NCI-H2029 (cell line): ENCODE data around the gene TUBA3D.
"Not testable (repeated sequence)": the region's sequence is repeated elsewhere in the genome, so short reads cannot be mapped to it uniquely, and the experiment has no call there.

Experiments used
- DNase-seq: peaks from one replicate; lab custom pipeline; 2025; lab: John Stamatoyannopoulos, UW

The TUBA3D gene

GRCh38 chr2:131475831-131476230, at the start of gene TUBA3D:
Gene TUBA3D (plus strand): TSS chr2:131476119. CDS start chr2:131476200, 81 bp downstream.
- DNase-seq = no peak

GRCh38 chr2:131426727-131427126, 49.2 kb upstream of the TUBA3D start:
- no peak for DNase-seq

GRCh38 chr2:131431336-131431735, 44.6 kb upstream of the TUBA3D start:
- DNase-seq = no peak

- not testable (repeated sequence) for DNase-seq
Measured at GRCh38 chr2:131440742-131441468, 35.0 kb upstream of the TUBA3D start.

DNA sequence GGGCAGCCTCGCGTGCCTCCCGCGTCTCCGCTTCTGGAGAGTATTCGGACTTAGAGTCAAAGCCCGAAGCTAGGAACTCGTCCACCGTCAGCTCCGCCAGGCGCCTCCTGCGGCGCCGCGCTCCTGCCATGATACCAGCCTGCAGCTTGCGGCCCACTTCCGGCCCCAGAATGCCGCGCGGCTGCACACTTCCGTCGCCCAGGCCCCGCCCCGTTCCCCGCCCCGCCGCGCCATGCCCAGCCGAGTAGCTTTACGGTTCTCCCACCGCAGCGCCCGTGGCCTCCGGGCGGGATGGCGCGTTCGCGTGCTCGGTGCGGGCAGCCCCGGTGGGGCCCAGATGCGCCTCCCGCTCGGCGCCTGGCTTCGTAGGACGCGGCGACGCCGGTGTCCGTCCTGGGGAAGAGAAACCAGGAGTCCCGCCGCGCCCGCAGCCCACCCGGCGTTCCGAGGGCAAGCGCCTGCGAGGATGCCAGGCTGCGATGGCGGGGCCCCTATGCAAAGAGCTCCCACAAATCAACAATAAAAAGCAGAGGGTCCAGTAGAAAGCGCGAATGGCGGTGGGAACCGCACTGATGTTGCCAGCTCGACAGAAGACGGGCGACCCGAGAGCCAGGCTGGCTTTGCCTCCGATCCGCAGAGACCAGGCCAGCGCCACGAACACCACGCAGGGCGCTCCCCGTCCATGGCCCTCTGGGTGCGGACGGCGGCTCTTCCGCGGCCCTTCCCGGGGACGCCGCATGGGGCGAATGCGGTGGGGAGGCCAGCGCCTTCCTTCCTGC, 31.0 kb upstream of the TUBA3D start:
- not testable (repeated sequence) for DNase-seq

DNA sequence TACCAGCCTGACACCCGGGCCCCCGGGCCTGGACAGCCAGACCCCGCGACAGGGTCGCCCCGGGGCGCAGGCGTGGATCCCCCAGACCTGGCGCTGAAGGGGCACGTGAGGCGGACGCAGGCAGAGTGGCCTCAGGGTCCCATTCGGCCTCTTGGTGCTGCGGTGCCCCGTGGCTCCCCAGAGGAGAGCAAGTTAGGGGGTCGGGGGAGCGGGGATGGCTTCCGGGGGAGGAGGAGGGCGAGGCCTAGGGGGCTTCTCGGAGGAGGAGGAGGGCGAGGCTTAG, 30.5 kb upstream of the TUBA3D start:
- DNase-seq = not testable (repeated sequence)

DNA sequence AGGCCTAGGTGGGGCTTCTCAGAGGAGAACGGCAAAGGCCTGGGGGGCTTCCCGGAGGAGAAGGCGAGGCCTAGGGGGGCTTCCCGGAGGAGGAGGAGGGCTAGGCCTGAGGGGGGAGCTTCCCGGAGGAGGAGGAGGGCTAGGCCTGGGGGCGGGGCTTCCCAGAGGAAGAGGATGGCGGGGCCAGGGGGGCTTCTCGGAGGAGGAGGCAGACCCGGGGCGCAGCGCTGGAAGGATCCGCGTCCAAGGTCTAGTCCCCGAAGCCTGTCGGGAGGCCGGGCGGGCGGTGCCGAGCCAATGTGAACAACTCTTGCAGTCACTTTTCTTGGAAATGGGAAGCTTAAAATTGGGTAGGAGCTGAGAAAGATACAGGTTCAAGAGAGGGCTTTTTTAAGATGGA, 30.0 kb upstream of the TUBA3D start:
- DNase-seq = no peak

DNA sequence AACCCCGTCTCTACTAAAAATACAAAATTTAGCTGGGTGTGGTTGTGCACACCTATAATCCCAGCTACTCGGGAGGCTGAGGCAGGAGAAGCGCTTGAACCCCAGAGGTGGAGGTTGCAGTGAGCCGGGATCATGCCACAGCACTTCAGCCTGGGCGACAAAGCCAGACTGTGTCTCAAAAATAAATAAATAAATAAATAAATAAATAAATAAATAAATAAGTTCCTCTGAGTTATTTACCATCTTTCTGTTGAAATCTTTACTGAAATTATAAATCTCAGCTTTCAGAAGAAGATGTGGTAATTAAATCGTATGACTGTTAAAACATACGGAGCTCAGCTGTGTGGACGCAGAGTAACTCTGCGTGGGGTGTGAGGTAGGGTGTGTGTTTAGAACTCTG, 27.9 kb upstream of the TUBA3D start:
- DNase-seq = not testable (repeated sequence)

DNA sequence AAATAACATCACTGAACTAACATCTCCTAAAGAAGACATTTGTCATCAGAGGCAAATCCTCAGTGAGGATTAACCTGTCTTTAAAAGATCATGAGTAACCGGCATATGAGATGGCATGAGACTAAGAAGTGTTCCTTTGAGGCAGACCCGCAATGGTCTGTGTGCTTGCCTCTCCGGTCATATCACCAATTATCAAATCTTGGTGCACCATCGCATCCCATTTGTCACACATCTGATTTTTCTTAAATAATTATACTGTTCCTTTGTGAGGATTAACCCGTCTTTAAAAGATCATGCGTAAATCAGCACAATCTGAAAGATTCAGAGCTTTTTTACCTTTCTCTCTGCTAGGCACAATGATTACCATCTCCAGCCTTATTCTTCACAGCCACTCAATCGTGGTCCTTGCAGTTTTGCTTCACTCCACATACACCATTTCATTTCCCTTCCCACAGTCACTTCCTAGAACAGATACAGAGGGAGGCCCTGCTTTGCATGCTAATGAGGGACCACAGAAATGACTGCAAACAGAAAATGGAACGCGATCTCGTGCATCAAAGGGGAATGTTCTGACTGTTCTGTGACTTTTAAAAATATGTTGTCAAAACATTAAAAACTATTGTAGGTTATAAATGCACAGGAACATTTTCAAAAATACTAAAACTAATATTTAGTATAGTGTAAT, 24.5 kb upstream of the TUBA3D start:
- not testable (repeated sequence) for DNase-seq

DNA sequence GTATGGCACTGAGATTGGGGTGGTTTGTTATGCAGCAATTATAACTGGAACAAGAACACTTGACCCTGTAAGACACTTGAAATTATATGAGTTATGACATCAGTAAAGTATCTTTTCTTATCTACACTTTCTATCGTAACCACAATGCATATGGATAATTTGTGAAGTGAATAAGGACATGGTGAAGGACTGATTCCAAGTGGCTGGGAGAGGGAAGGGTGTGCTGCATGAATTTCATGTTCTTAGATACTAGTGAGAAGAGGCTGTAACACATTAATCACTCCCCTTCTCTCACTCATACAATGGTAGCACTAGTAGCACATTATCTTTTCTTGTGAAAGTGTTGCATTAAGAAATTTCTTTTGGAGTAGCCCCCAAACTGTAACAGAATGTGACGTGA, 21.0 kb upstream of the TUBA3D start:
- DNase-seq = not testable (repeated sequence)

DNA sequence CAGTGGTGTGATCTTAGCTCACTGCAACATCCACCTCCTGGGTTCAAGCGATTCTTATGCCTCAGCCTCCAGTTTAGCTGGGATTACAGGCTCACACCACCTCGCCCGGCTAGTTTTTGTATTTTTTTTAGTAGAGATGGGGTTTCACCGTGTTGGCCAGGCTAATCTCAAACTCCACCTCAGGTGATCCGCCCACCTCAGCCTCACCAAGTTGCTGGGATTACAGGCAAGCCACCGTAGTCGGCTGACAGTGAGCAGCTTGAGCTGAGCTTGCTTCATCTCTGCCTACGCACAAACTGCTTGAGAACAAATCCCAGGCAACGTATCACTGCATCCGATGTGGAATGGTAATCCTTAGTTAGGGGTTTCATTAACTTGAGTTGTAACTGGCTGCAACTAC, 8.2 kb upstream of the TUBA3D start:
- DNase-seq = not testable (repeated sequence)

DNA sequence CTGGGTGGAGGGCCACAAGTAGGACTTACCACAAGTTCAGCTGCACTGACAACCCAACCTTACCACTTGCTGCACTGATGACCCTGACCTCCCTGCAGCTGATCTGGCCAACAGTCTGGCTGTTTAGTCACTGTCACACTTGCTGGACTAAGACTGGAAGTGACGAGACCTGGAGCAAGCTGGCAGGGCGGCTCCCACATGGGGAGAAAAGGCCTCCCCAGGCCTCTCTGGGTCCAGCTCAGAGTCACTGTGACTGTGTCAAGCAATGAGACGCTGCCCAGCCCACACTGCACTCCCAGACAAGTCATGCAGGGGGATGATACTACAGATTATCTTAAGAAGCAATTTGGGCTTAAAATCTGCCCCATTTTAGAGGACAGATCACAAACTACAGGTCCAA, 5.0 kb upstream of the TUBA3D start:
- DNase-seq = not testable (repeated sequence)

GRCh38 chr2:131471624-131472023, 4.3 kb upstream of the TUBA3D start:
- DNase-seq = not testable (repeated sequence)

- not testable (repeated sequence) for DNase-seq
Measured at GRCh38 chr2:131473266-131473665, 2.7 kb upstream of the TUBA3D start.

- DNase-seq = not testable (repeated sequence)
Measured at GRCh38 chr2:131476363-131476762, 444 bp downstream of the TUBA3D start.

GRCh38 chr2:131477227-131477626, 1.3 kb downstream of the TUBA3D start:
- DNase-seq = not testable (repeated sequence)

- peak; percentile 10 for DNase-seq
Measured at GRCh38 chr2:131478074-131478849, 2.3 kb downstream of the TUBA3D start.

DNA sequence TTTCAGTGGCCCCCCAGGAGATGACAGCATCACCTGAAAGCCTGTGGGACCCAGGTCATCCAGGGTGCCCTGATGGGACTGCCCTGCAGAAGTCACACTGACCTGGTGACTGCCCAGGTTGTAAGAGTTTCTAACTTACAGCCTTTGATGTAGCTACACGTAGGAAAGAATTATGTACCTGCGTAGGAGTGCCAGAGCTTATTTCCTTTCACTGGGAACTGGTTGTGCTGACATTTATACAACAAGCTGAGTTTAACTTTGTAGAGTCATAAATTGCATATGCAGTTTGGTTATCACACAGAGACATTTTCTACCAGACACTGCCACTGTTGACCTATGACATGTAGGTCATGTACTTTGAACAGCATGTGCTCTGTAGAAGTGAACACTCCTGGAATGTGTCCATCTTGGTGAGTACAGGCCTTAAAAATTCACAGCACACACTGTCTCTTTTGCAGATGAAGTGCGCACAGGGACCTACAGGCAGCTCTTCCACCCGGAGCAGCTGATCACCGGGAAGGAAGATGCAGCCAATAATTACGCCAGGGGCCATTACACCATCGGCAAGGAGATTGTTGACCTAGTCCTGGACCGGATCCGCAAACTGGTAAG, 3.0 kb downstream of the TUBA3D start:
- not testable (repeated sequence) for DNase-seq

DNA sequence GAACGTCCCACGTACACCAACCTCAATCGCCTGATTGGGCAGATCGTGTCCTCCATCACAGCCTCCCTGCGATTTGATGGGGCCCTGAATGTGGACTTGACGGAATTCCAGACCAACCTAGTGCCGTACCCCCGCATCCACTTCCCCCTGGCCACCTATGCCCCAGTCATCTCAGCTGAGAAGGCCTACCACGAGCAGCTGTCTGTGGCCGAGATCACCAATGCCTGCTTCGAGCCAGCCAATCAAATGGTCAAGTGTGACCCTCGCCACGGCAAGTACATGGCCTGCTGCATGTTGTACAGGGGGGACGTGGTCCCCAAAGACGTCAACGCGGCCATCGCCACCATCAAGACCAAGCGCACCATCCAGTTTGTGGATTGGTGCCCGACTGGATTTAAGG, 4.4 kb downstream of the TUBA3D start:
- DNase-seq = not testable (repeated sequence)

DNA sequence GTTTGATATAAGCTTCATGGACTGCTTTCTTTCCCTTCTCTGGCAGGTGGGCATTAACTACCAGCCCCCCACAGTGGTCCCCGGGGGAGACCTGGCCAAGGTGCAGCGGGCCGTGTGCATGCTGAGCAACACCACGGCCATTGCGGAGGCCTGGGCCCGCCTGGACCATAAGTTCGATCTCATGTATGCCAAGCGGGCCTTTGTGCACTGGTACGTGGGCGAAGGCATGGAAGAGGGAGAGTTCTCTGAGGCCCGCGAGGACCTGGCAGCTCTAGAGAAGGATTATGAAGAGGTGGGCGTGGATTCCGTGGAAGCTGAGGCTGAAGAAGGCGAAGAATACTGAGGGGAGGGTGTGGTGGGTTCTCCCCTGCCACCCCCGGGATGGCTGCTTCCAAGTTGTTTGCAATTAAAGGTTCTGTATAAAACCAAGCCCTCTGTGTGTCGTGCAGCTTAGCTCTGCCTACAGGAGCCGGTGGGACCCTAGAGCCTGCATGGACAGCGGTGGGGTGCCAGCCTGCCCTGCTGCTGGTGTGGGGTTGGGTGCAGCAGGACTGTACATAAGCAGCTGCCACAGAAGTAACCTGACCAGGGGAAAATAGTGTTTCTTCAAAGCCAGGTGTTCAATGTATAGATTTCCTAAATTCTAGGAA, 6.7 kb downstream of the TUBA3D start:
- not testable (repeated sequence) for DNase-seq
